MM.1S (cell line): Measurements from ENCODE around the gene ANKRD13B.

Experiments used
- DNase-seq: peaks from one replicate; pipeline ENCODE4 v3.0.0-alpha.2; 2015
- H2AFZ ChIP-seq: fragments of 300-600 bp; sonication (generic); 2 replicates; pipeline ENCODE4 v1.6.0; 2016; ENCODE audit warnings: antibody characterized with exemption, low read length
- H3F3A ChIP-seq: fragments of 300-600 bp; sonication (generic); 2 replicates; pipeline ENCODE4 v1.6.1; 2016; ENCODE audit warnings: mild to moderate bottlenecking, antibody characterized with exemption, low read length, moderate library complexity, mixed read lengths; ENCODE audit not compliant: insufficient read depth
- H3K27ac ChIP-seq: fragments of 300-600 bp; sonication (generic); 2 replicates; pipeline ENCODE4 v1.5.1; 2016; ENCODE audit warnings: mild to moderate bottlenecking, low read length
- H3K27me3 ChIP-seq: fragments of 300-600 bp; sonication (generic); replicated peaks from 2 replicates; pipeline ENCODE4 v1.6.0; 2016; ENCODE audit warnings: low read length; ENCODE audit not compliant: insufficient read depth
- H3K36me3 ChIP-seq: fragments of 300-600 bp; sonication (generic); replicated peaks from 2 replicates; pipeline ENCODE4 v1.6.1; 2016; ENCODE audit warnings: mild to moderate bottlenecking, low read length, mixed read lengths; ENCODE audit not compliant: insufficient read depth
- H3K4me1 ChIP-seq: fragments of 300-600 bp; sonication (generic); 2 replicates; pipeline ENCODE4 v1.6.1; 2016; ENCODE audit warnings: low read length, mixed read lengths
- H3K4me2 ChIP-seq: fragments of 300-600 bp; sonication (generic); 2 replicates; pipeline ENCODE4 v1.6.0; 2016; ENCODE audit warnings: low read depth, low read length
- H3K4me3 ChIP-seq: fragments of 300-600 bp; sonication (generic); 2 replicates; pipeline ENCODE4 v1.5.1; 2016; ENCODE audit warnings: low read length, mixed read lengths
- H3K79me2 ChIP-seq: fragments of 300-600 bp; sonication (generic); 2 replicates; pipeline ENCODE4 v1.6.1; 2016; ENCODE audit warnings: mixed run types, low read length, mixed read lengths
- H3K9ac ChIP-seq: fragments of 300-600 bp; sonication (generic); 2 replicates; pipeline ENCODE4 v1.6.1; 2016; ENCODE audit warnings: low read length, mixed read lengths
- H3K9me2 ChIP-seq: fragments of 300-600 bp; sonication (generic); replicated peaks from 2 replicates; pipeline ENCODE4 v1.6.1; 2016; ENCODE audit warnings: mild to moderate bottlenecking, low read length, mixed read lengths; ENCODE audit not compliant: insufficient read depth
- H3K9me3 ChIP-seq: fragments of 300-600 bp; sonication (generic); replicated peaks from 2 replicates; pipeline ENCODE4 v1.6.1; 2016; ENCODE audit warnings: mild to moderate bottlenecking, low read length, mixed read lengths; ENCODE audit not compliant: insufficient read depth
- H4K20me1 ChIP-seq: fragments of 300-600 bp; sonication (generic); 2 replicates; pipeline ENCODE4 v1.6.1; 2016; ENCODE audit warnings: mild to moderate bottlenecking, low read length, moderate library complexity, mixed read lengths; ENCODE audit not compliant: insufficient read depth
- CTCF ChIP-seq: fragments of 300-600 bp; sonication (generic); IDR thresholded peaks from 2 replicates; pipeline ENCODE4 v1.5.1; 2016; ENCODE audit warnings: antibody characterized with exemption, low read length, mixed read lengths
- EZH2 ChIP-seq: fragments of 300-600 bp; sonication (generic); optimal IDR thresholded peaks from 2 replicates; pipeline ENCODE3; 2017; ENCODE audit warnings: low read depth, mild to moderate bottlenecking, antibody characterized with exemption, low read length, mixed read lengths
- EZH2phosphoT487 ChIP-seq: fragments of 300-600 bp; sonication (generic); IDR thresholded peaks from 2 replicates; pipeline ENCODE4 v1.6.1; 2018; ENCODE audit warnings: antibody characterized with exemption, low read length

ANKRD13B gene

GRCh38 chr17:29584452-29585079 is 8.4 kb upstream of the ANKRD13B start:
- no peaks in the 10 kb centered on the region for H3K27me3 ChIP-seq
- no peak overlapping the region for H3K4me2 ChIP-seq
- no peak overlapping the region for H2AFZ ChIP-seq
- peaks cover 15% of the 10 kb centered on the region; the same call in 1 of the 2 replicates for H3K4me1 ChIP-seq
- H3K79me2 ChIP-seq: peaks cover 57% of the 10 kb centered on the region
- TF ChIP-seq EZH2: no peak
- H3K27ac ChIP-seq: no peak overlapping the region
- DNase-seq: no peak
- H3K4me3 ChIP-seq: no peak overlapping the region
- no peaks in the 10 kb centered on the region for H3F3A ChIP-seq
- no peaks in the 10 kb centered on the region for H3K9me3 ChIP-seq
- no peak overlapping the region for H3K9ac ChIP-seq
- H3K9me2 ChIP-seq: no peaks in the 10 kb centered on the region
- H3K36me3 ChIP-seq: no peaks in the 10 kb centered on the region
- no peaks in the 10 kb centered on the region for H4K20me1 ChIP-seq

GRCh38 chr17:29585080-29585751 is 7.7 kb upstream of the ANKRD13B start:
- H3K79me2 ChIP-seq: peaks cover 57% of the 10 kb centered on the region

GRCh38 chr17:29586676-29587469 is 6.1 kb upstream of the ANKRD13B start:
- H3F3A ChIP-seq: 0 out of 2 replicates have a peak, but pooled peaks cover under 1% of the 10 kb centered on the region
- no peak for DNase-seq
- H3K27me3 ChIP-seq: no peaks in the 10 kb centered on the region
- H3K9me3 ChIP-seq: no peaks in the 10 kb centered on the region
- TF ChIP-seq CTCF (no peak), EZH2phosphoT487 (no peak), EZH2 (no peak)
- H3K79me2 ChIP-seq: peaks cover 57% of the 10 kb centered on the region
- no peak overlapping the region for H3K27ac ChIP-seq
- H2AFZ ChIP-seq: no peak overlapping the region
- no peaks in the 10 kb centered on the region for H4K20me1 ChIP-seq
- no peaks in the 10 kb centered on the region for H3K36me3 ChIP-seq
- no peaks in the 10 kb centered on the region for H3K9me2 ChIP-seq
- H3K4me2 ChIP-seq: no peak overlapping the region
- peaks cover 22% of the 10 kb centered on the region for H3K4me1 ChIP-seq
- no peak overlapping the region for H3K9ac ChIP-seq
- no peak overlapping the region for H3K4me3 ChIP-seq

More at GRCh38 chr17:29585080-29585751, 7.7 kb upstream of the ANKRD13B start:
- H3K27me3 ChIP-seq: no peaks in the 10 kb centered on the region
- H4K20me1 ChIP-seq: no peaks in the 10 kb centered on the region
- no peak for TF ChIP-seq EZH2phosphoT487
- peak; percentile 36 for TF ChIP-seq CTCF
- H3K9me2 ChIP-seq: no peaks in the 10 kb centered on the region
- H3K9me3 ChIP-seq: no peaks in the 10 kb centered on the region
- no peak overlapping the region for H2AFZ ChIP-seq
- no peak for DNase-seq
- H3K4me3 ChIP-seq: no peak overlapping the region
- no peak overlapping the region for H3K27ac ChIP-seq
- H3K4me2 ChIP-seq: no peak overlapping the region
- H3K36me3 ChIP-seq: no peaks in the 10 kb centered on the region
- no peaks in the 10 kb centered on the region for H3F3A ChIP-seq
- H3K4me1 ChIP-seq: peaks cover 19% of the 10 kb centered on the region
- no peak overlapping the region for H3K9ac ChIP-seq
